LoVo (cell line): ENCODE measurements around the gene GLMP.
A peak's percentile ranks its signal among the peaks of the same experiment; 100 is the strongest.

Experiments used
- DNase-seq: peaks from one replicate; pipeline ENCODE4 v3.0.0-alpha.2; 2016; ENCODE audit warnings: low spot score

GLMP gene

GRCh38 chr1:156285437-156285836 is 10.0 kb downstream of the GLMP start:
- no peak for DNase-seq

- no peak for DNase-seq
These were observed 10.7 kb downstream of the GLMP start for GRCh38 chr1:156284757-156285156.

- DNase-seq = no peak
These were observed 11.4 kb downstream of the GLMP start, which contains the start of gene TMEM79 for GRCh38 chr1:156284112-156284511. TMEM79 (plus strand) TSS chr1:156284325; CDS start chr1:156285227, 902 bp downstream.

- no peak for DNase-seq
These were observed 12.0 kb downstream of the GLMP start for GRCh38 chr1:156283521-156283920.

- DNase-seq = peak; percentile 98
These were observed 12.8 kb downstream of the GLMP start, which contains the start of gene SMG5 for GRCh38 chr1:156282479-156283222. SMG5 (minus strand) TSS chr1:156282825; CDS start chr1:156282680, 145 bp downstream.

- peak; percentile 70 for DNase-seq
These were observed 13.6 kb downstream of the GLMP start for GRCh38 chr1:156281693-156282478.

- DNase-seq = no peak
These were observed 14.2 kb downstream of the GLMP start for GRCh38 chr1:156281281-156281680.

GRCh38 chr1:156279837-156280236 is 15.6 kb downstream of the GLMP start:
- DNase-seq = no peak

- no peak for DNase-seq
These were observed 18.5 kb downstream of the GLMP start for GRCh38 chr1:156276966-156277381.

- DNase-seq = no peak
These were observed 18.9 kb downstream of the GLMP start for GRCh38 chr1:156276532-156276931.

DNA sequence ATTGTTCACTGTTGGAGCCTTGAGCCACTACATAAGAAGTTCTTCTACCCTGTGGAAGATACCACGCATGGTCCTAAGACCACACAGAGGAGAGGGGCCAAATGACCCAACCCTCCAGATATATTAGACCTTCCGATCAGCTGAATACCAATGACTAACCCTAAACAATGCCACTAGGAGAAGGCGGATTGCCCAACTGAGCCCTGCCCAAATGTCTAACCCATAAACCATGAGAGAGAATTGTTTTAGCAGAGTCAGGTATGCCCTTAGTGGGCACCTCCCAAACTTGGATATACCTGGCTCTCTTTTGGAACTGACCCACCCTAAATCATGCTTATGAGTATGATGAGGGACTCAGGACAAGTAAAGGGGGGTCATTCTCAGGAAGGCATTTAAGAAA is 25.2 kb downstream of the GLMP start:
- DNase-seq = no peak

- no peak for DNase-seq
These were observed 27.1 kb downstream of the GLMP start for GRCh38 chr1:156268336-156268735.

- DNase-seq = no peak
These were observed 29.4 kb downstream of the GLMP start for GRCh38 chr1:156266051-156266450.

DNA sequence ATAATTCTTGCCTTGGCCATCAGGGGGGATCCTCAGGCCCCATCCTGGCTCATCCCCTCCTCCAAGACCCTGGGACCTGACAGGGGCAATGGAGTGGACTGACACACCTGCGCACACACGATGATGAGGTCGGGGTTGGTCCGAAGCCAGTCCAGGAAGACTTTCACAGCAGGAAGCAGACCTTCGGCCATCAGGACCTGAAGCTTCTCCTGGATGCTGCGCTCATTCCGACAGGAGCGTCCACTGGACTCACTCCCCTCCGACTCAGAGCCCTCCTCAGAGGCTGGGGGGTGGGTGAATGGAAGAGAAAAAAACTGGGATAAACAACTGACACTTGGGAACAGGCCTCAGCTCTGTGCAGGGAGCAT is 32.2 kb downstream of the GLMP start:
- DNase-seq = no peak

DNA sequence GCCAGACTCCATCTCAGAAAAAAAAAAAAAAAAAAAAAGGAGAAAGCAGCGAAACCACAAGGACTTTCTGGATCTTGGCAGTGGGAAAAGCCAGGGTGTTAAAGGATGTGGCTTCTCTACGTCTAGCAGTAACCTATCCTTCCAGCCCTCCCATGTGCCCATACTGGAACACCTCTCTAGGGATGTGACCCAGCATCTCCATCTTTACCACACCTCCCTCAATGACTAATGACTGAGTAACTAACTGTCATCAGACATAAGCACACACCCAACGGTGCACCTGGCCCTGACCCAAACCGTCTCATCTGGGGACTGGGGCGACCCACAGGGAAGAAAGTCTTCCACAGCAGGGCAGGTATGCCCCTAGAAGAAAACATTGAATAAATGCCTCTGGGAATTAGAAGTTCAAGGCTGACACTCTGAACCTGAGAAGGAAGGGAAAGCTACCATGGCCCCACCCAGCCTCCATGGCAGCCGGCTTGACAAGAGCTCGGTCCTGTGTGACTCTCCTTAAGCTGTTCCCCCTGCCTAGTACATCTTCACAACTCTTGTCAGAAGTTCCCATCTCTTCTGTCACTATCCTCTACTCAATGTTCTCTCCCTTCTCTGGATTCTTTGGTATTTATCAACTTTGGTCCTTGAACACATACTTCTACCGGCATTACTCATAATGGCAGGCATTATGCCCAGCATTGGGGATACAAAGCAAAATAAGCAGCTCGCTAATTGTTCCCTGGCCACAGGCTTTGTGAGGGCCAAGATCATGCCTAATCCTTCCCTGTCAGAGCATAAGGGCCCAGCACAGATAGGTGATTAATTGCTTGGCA is 32.8 kb downstream of the GLMP start:
- peak; percentile 31 for DNase-seq

GRCh38 chr1:156260896-156261295 is 34.6 kb downstream of the GLMP start:
- DNase-seq = no peak

- no peak for DNase-seq
These were observed 35.7 kb downstream of the GLMP start for GRCh38 chr1:156259805-156260204.

GRCh38 chr1:156258859-156259258 is 36.6 kb downstream of the GLMP start:
- no peak for DNase-seq

- no peak for DNase-seq
These were observed 37.8 kb downstream of the GLMP start for GRCh38 chr1:156257711-156258110.

DNA sequence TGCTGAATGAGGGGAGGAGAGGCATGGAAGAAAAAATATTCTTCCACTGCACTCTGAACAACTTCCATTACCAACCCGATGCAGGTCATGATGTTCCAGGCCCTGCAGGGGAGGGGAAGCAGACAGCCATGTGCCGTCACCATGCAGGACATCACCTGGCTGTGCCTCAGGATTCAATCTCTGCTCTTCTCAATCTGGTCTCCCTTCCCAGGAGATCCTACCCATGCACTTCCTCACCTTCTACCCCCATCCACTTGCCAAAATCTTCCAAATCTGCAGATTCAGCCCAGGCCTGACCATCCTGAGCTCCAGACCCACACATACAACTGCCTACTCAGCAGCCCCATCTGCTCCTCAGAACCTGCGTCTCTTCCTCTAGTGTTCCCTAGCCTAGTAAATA is 41.8 kb downstream of the GLMP start:
- no peak for DNase-seq

DNA sequence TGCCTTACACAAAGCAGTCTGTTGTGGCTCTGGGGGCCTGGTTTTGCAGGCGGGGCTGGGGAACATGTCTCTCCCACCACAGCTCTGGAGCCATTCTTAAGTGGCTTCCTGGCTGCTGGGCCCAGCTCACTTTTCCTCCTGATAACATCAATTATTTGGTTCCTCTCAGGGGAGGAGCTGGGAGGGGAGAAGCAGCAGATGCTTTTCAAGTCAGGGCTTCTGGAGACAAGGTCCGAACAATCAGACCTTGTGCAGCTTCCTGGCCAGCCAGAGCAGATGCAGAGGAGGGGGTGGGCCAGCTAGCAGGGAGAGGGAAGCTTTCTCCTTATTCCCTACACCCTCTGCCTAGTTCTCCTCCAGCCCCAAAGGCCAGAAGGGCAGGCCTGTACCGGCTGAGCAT is 44.0 kb downstream of the GLMP start:
- DNase-seq = no peak

GRCh38 chr1:156249593-156249992 is 45.9 kb downstream of the GLMP start:
- DNase-seq = no peak

DNA sequence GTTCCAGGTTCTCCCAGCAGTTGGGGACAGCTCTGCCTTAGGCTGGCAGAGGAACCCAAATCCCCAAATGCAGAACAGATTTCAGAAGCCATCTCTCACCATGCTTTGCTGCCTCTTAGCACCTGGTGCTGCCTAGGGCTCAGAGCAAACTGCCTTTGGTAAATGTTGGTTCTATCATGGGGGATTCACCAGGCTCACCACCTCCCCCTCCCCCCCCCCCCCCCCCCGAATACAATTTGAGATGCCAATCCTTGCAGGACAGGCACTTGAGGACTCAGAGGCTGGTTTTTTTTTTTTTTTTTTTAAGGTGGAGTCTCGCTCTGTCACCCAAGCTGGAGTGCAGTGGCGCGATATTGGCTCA is 47.2 kb downstream of the GLMP start:
- DNase-seq = no peak
